CD4-positive, CD25-positive, alpha-beta regulatory T cell (primary cell): Measurements from ENCODE around the gene BUB3. TPM values are rescaled to one million over a fixed set of nuclear protein-coding genes. Genes with fewer than 3 reads are reported as not detected.
A peak's percentile ranks its signal among the peaks of the same experiment; 100 is the strongest.
"Not testable (repeated sequence)": the region's sequence is repeated elsewhere in the genome, so short reads cannot be mapped to it uniquely, and the experiment has no call there.

Experiments used
- ATAC-seq, 2 donors: fragments of 150-1000 bp; cut with Tn5 transposase; one replicate each; pipeline ENCODE4 v1.10.0; 2021; ENCODE audit warnings: low read depth in 2 of 2, moderate number of reproducible peaks in 2 of 2, moderate library complexity in 1 of 2
- DNase-seq, 3 donors: peaks; one replicate each; pipeline versions ENCODE4 v3.0.0 to v3.0.0-alpha.2; 2012 to 2022; ENCODE audit warnings: mixed read lengths in 1 of 3
- H3K27ac ChIP-seq: one replicate; pipeline ENCODE4 v1.7.0; 2013; ENCODE audit warnings: mild to moderate bottlenecking, low read length; ENCODE audit not compliant: insufficient read depth, poor library complexity, severe bottlenecking
- H3K27me3 ChIP-seq: one replicate; pipeline ENCODE4 v1.7.0; 2013; ENCODE audit warnings: low read length; ENCODE audit not compliant: control insufficient read depth, insufficient read depth
- H3K36me3 ChIP-seq: one replicate; pipeline ENCODE4 v1.7.0; 2013; ENCODE audit warnings: mild to moderate bottlenecking, low read length, moderate library complexity; ENCODE audit not compliant: control insufficient read depth, insufficient read depth
- H3K4me1 ChIP-seq: 2 replicates; pipeline ENCODE4 v1.7.0; 2013; ENCODE audit warnings: mild to moderate bottlenecking, low read length; ENCODE audit not compliant: insufficient read depth, control insufficient read depth, poor library complexity, severe bottlenecking
- H3K4me3 ChIP-seq: one replicate; pipeline ENCODE4 v1.7.0; 2013; ENCODE audit warnings: low read depth, mild to moderate bottlenecking, low read length, moderate library complexity
- H3K9me3 ChIP-seq, 2 experiments: 1 replicate in 1 of 2; 2 replicates in 1 of 2; pipeline ENCODE4 v1.7.0; 2013; ENCODE audit warnings: low read length in 2 of 2, mild to moderate bottlenecking in 1 of 2, moderate library complexity in 1 of 2; ENCODE audit not compliant: control insufficient read depth in 2 of 2
- H3K27ac Mint-ChIP-seq, 3 donors: one replicate each; pipeline ENCODE4 v1.8.0; 2020 to 2022; ENCODE audit warnings: mild to moderate bottlenecking in 3 of 3, mixed read lengths in 3 of 3, moderate library complexity in 2 of 3
- H3K27me3 Mint-ChIP-seq: one replicate; pipeline ENCODE4 v1.8.0; 2022; ENCODE audit warnings: mild to moderate bottlenecking, mixed read lengths
- H3K36me3 Mint-ChIP-seq: one replicate; pipeline ENCODE4 v1.8.0; 2020; ENCODE audit warnings: mixed read lengths
- H3K4me1 Mint-ChIP-seq, 4 donors: one replicate each; pipeline ENCODE4 v1.8.0; 2020 to 2022; ENCODE audit warnings: mixed read lengths in 4 of 4, mild to moderate bottlenecking in 1 of 4
- H3K4me3 Mint-ChIP-seq, 4 donors: one replicate each; pipeline ENCODE4 v1.8.0; 2020 to 2022; ENCODE audit warnings: mild to moderate bottlenecking in 4 of 4, mixed read lengths in 4 of 4, moderate library complexity in 3 of 4
- H3K9me3 Mint-ChIP-seq, 7 donors: one replicate each; pipeline ENCODE4 v1.8.0; 2020 to 2022; ENCODE audit warnings: mixed read lengths in 7 of 7, mild to moderate bottlenecking in 3 of 7, moderate library complexity in 2 of 7
- polyA plus RNA-seq, 4 donors: library from polyadenylated mRNA; unstranded; fragments of 300-500 nt; fragmentation: Illumina TruSeq; gene quantifications; one replicate each; pipeline ENCODE4 v1.2.3, GENCODE V29; 2021
- total RNA-seq: library from RNA; stranded (reverse); gene quantifications from one replicate; pipeline ENCODE4 v1.2.3, GENCODE V29; 2022

The BUB3 gene
- total and polyA plus RNA-seq, 5 donors from 2014 or later = 162 to 369 (median 331) TPM

GRCh38 chr10:123178390-123178789, 24.2 kb downstream of the BUB3 start:
- H3K4me3 ChIP-seq, ATAC-seq: not testable (repeated sequence)
- H3K9me3 Mint-ChIP-seq = peaks cover 0 to 10% (median 4%) of the 10 kb centered on the region in 7 donors

DNA sequence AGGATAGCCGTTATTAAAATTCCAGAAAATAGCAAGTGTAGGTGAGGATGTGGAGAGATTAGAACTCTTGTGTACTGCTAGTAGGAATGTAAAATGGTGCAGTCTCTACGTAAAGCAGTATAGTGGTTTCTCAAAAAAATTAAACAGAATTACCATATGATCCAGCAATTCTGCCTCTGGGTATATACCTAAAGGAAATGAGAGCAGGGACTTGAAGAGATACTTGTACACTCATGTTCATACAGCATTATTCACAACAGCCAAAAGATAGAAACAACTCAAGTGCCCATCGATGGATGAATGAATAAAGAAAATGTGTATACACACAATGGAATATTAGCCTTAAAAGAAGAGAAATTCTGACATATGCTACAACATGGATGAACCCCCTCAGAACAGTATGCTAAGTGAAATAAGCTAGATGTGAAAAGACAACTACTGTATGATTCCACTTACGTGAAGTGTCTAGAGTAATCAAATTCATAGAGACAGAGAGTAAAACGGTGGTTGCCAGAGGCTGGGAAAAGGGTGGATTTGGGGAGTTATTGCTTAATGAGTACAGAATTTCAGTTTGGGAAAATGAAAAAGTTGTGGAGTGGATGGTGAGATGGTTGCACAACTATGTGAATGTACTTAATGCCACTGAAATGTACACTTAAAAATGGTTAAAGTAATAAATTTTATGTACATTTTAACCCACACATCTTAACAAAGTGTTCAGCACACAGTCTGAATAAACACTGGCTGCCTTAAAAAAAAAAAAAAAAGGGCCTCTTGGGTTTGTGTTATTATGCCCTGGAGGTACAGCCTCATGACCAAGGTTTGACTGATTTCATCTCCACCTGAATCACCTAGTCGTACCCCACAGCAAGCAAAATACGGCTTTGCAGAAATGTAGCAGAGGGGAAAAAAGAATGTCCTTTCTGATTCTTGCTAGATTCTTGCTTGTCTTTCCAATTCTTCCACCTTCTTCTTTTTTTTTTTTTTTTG, 26.2 kb downstream of the BUB3 start:
- H3K9me3 Mint-ChIP-seq = peaks cover 0 to 14% (median 7%) of the 10 kb centered on the region in 7 donors
- peaks cover 0 to 9% (median 4%) of the 10 kb centered on the region in 4 donors for H3K4me1 Mint-ChIP-seq
- peak overlapping the region in 2 of 3 donors; percentile 27 to 32 for H3K27ac Mint-ChIP-seq
- Histone ChIP-seq H3K36me3 (peaks cover 23% of the 10 kb centered on the region), H3K4me3 (no peak overlapping the region), H3K4me1 (no peaks in the 10 kb centered on the region), H3K27ac (no peak overlapping the region), H3K9me3 (peaks cover 16 to 20% of the 10 kb centered on the region in 2 experiments), H3K27me3 (no peaks in the 10 kb centered on the region)
- DNase-seq = no peak
- H3K27me3 Mint-ChIP-seq = no peaks in the 10 kb centered on the region
- no peak for ATAC-seq
- peaks cover 51% of the 10 kb centered on the region for H3K36me3 Mint-ChIP-seq
- no peak overlapping the region for H3K4me3 Mint-ChIP-seq

More at GRCh38 chr10:123178390-123178789, 24.2 kb downstream of the BUB3 start:
- not testable (repeated sequence) for H3K27me3 Mint-ChIP-seq, H3K9me3 ChIP-seq, DNase-seq, H3K27me3 ChIP-seq, H3K27ac ChIP-seq, H3K4me3 Mint-ChIP-seq, H3K27ac Mint-ChIP-seq, H3K4me1 ChIP-seq
- H3K4me1 Mint-ChIP-seq = peaks cover 12 to 19% (median 15%) of the 10 kb centered on the region in 4 donors
- H3K36me3 Mint-ChIP-seq = peaks cover 53% of the 10 kb centered on the region
- peaks cover 23% of the 10 kb centered on the region for H3K36me3 ChIP-seq

- H3K4me1 Mint-ChIP-seq = peaks cover 0 to 15% (median 2%) of the 10 kb centered on the region in 4 donors
- peaks cover 20% of the 10 kb centered on the region in 2 experiments for H3K9me3 ChIP-seq
- H3K27me3 ChIP-seq = no peaks in the 10 kb centered on the region
- H3K36me3 ChIP-seq = peaks cover 17% of the 10 kb centered on the region
- no peak overlapping the region for H3K4me3 Mint-ChIP-seq
- H3K9me3 Mint-ChIP-seq = peaks cover 0 to 22% (median 6%) of the 10 kb centered on the region in 7 donors
- H3K27me3 Mint-ChIP-seq = no peaks in the 10 kb centered on the region
- H3K27ac Mint-ChIP-seq = peak overlapping the region in 1 of 3 donors; percentile 6
- no peaks in the 10 kb centered on the region for H3K4me1 ChIP-seq
- H3K27ac ChIP-seq = no peak overlapping the region
- DNase-seq (no peak), ATAC-seq (no peak)
- peaks cover 41% of the 10 kb centered on the region for H3K36me3 Mint-ChIP-seq
- H3K4me3 ChIP-seq = no peak overlapping the region
Measured at GRCh38 chr10:123183724-123184123, 29.5 kb downstream of the BUB3 start.

DNA sequence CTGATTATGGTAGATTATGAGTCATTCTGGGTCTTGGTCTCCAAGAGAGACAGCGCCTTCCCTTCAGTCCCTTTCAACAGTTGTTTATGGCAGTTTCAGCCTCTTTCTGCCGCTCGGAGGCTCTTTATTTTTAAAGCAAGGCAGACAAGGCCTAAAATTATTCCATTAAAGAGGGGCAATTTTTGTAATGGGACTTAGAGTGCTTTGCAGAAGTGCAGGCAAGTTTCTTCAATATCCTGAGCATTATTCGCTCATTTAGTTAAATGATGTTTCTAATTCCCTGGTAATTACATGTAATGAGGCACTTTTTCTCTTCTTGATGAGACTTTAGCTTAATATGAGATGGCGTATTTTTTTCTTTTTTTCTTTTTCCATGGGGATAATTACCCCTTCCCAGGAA, 33.6 kb downstream of the BUB3 start:
- no peak for ATAC-seq
- peaks cover 20% of the 10 kb centered on the region in 2 experiments for H3K9me3 ChIP-seq
- no peak overlapping the region for H3K27ac ChIP-seq
- no peak overlapping the region for H3K4me3 ChIP-seq
- DNase-seq = no peak
- Mint-ChIP-seq H3K4me1 (peaks cover 0 to 11% (median 4%) of the 10 kb centered on the region in 4 donors), H3K4me3 (no peak overlapping the region), H3K9me3 (peaks cover 0 to 22% (median 6%) of the 10 kb centered on the region in 7 donors), H3K27me3 (no peaks in the 10 kb centered on the region), H3K27ac (no peak overlapping the region), H3K36me3 (peaks cover 67% of the 10 kb centered on the region)
- H3K36me3 ChIP-seq = peaks cover 34% of the 10 kb centered on the region
- H3K4me1 ChIP-seq = no peaks in the 10 kb centered on the region
- H3K27me3 ChIP-seq = no peaks in the 10 kb centered on the region

DNA sequence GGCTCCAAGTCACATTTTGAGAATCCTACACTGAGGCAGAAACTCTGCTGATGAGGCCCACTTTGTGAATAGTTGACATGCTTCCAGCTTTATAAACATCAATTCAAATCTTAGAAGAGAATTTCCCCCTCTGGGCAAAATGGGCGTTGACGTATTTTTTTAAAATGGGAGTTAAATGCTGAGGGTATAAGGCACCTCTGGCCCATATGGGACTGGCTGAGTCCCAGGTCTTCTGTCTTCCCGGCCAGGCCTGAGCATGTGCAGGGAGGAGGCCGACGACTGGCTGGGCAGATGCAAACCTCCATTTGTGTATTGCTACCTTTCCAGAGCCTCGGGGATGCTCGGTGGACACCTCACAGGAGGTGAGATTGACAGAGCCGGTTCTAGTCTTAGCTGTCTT, 37.7 kb downstream of the BUB3 start:
- no peak overlapping the region for H3K4me3 ChIP-seq
- DNase-seq (no peak), ATAC-seq (no peak)
- peaks cover 19% of the 10 kb centered on the region for H3K36me3 ChIP-seq
- no peak overlapping the region for H3K27ac ChIP-seq
- no peaks in the 10 kb centered on the region for H3K27me3 Mint-ChIP-seq
- no peak overlapping the region for H3K4me3 Mint-ChIP-seq
- no peaks in the 10 kb centered on the region for H3K9me3 Mint-ChIP-seq
- no peaks in the 10 kb centered on the region for H3K9me3 ChIP-seq
- no peaks in the 10 kb centered on the region for H3K4me1 ChIP-seq
- no peaks in the 10 kb centered on the region for H3K27me3 ChIP-seq
- peak overlapping the region in 1 of 3 donors; percentile 56 for H3K27ac Mint-ChIP-seq
- H3K4me1 Mint-ChIP-seq = peaks cover 0 to 5% (median 3%) of the 10 kb centered on the region in 4 donors
- peaks cover 38% of the 10 kb centered on the region for H3K36me3 Mint-ChIP-seq

DNA sequence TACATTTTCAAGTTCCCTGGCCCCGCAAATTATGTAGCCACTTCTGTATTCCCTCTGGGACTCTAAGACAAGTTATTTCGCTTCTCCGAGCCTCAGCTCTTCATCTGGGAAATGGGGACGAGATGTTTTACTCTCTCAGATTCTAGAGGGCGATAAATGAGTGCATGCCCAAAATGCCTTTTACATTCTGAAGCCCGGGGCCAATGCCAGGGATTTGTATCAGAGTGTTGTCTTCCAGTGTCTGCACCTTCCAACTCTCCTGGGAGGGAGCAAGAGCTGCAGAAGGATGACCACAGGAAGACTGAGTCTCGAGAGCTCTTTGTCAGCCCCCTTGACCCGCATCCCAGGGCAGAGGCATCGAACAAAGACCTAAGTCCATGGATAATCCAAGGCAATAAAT, 39.9 kb downstream of the BUB3 start:
- Mint-ChIP-seq H3K9me3 (no peaks in the 10 kb centered on the region), H3K4me1 (peaks cover 0 to 6% (median 3%) of the 10 kb centered on the region in 4 donors), H3K4me3 (no peak overlapping the region), H3K27me3 (no peaks in the 10 kb centered on the region), H3K27ac (no peak overlapping the region), H3K36me3 (peaks cover 43% of the 10 kb centered on the region)
- no peaks in the 10 kb centered on the region for H3K4me1 ChIP-seq
- ATAC-seq (no peak), DNase-seq (no peak)
- H3K36me3 ChIP-seq = peaks cover 16% of the 10 kb centered on the region
- no peak overlapping the region for H3K4me3 ChIP-seq
- H3K9me3 ChIP-seq = no peaks in the 10 kb centered on the region
- no peak overlapping the region for H3K27ac ChIP-seq
- H3K27me3 ChIP-seq = no peaks in the 10 kb centered on the region

DNA sequence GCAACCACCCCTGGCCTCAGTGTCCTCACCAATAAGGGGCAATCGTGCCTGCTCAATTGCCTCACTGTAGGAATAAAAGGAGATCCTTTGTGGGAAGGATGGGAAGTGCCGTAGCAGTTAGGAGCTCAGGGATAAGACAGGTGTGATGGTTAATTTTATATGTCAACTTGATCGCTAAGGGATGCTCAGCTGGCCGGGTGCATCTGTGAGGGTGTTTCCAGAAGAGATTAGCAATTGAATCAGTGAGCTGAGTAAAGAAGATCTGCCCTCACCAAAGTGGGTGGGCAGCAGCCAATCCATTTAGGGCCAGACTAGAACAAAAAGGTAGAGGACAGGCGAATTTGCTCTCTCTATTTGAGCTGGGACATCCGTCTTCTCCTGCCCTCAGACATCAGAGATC, 46.3 kb downstream of the BUB3 start:
- Histone ChIP-seq H3K9me3 (no peaks in the 10 kb centered on the region), H3K27me3 (no peaks in the 10 kb centered on the region), H3K27ac (no peak overlapping the region), H3K4me3 (no peak overlapping the region), H3K4me1 (no peaks in the 10 kb centered on the region), H3K36me3 (no peaks in the 10 kb centered on the region)
- DNase-seq (no peak), ATAC-seq (no peak)
- Mint-ChIP-seq H3K36me3 (peaks cover 31% of the 10 kb centered on the region), H3K27ac (peak overlapping the region in 1 of 3 donors; percentile 67), H3K9me3 (peaks cover 0 to 2% (median 0%) of the 10 kb centered on the region in 7 donors), H3K27me3 (no peaks in the 10 kb centered on the region), H3K4me1 (peaks cover 3 to 22% (median 14%) of the 10 kb centered on the region in 4 donors), H3K4me3 (no peak overlapping the region)
